ENCODE results near the gene BBOF1.

DNA sequence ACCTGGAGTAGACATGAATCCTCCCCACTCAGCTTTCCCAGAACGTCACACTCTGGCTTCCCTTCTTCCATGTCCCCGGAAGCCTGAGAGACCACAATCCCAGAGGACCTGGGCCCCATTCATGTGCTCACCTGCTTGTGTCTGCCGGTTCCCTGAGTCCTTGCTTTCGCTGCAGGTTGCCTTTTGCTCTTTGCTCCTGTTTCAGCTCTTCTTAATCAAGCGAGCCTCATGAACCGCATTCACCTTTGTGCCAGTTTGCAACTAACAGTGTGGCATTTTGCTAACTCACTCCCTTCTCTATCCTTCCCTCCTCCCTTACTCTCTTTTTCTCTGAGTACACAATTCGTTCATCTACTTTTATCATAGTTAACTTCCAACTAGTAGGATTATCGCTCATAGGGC lies 23.2 kb upstream of the BBOF1 start:
- TF ChIP-seq EZH2 (IDR thresholded peaks at IDR 0.05) (no peak), POLR2AphosphoS5 (IDR thresholded peaks at IDR 0.05; ENCODE audit: borderline replicate concordance, low read depth, low read length) (no peak)
